Measurements from ENCODE around the gene RAPGEF5.

- TF ChIP-seq POLR2AphosphoS5 (IDR thresholded peaks at IDR 0.05) (no peak), CTCF (IDR thresholded peaks at IDR 0.05) (no peak)
Observed at GRCh38 chr7:22302193-22302592, 54.8 kb downstream of the RAPGEF5 start.

All from esophagus muscularis mucosa (tissue), 3 donors.